GM19035 (cell line): ENCODE results near the gene MIB2.
A peak's percentile ranks its signal among the peaks of the same experiment; 100 is the strongest.

Source experiments
- ATAC-seq: cut with Tn5 transposase; IDR thresholded peaks from one replicate; pipeline ENCODE4 v1.9.1; 2021; ENCODE audit not compliant: unreplicated experiment

MIB2 gene

DNA sequence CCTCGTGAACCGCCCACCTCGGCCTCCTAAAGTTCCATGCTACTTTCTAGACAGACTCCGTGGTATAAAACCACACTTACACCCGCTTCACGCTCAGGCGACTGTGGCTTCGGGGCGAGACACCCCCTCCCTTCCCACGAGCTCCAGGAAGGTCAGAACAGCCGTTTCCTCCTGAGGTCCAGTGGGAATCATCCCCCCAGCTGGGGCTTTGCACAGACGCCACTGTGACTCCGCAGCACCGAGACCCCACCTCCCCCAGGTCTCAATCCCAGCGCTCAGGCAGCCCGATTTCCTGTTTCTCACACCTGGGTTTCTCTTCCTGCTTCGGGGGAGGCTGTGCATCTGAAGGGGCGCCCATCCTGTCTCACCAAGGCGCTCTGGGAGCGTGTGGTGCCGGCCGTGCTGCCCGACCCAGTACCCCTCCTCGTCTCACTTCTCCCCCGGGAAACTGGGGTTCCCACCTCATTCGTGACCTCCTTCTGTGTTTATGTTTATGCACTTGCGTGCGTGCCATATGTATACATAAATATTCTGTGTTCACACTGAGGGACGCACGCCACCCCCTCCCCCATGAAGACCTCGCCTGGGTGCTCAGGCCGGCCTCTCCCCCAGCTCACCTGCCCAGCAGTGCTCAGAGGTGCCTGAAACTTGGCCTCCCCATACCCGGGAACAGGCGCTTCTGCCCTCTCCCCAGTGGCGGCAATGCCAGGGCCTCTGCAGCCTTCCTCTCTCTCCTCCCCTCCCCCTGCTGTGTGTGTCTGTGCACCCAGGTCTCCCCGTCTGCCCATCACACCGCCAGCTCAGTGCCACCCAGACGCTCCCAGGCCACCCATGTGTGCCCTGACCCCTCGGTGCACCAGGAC lies 62.6 kb downstream of the MIB2 start:
- peak; percentile 64 for ATAC-seq

DNA sequence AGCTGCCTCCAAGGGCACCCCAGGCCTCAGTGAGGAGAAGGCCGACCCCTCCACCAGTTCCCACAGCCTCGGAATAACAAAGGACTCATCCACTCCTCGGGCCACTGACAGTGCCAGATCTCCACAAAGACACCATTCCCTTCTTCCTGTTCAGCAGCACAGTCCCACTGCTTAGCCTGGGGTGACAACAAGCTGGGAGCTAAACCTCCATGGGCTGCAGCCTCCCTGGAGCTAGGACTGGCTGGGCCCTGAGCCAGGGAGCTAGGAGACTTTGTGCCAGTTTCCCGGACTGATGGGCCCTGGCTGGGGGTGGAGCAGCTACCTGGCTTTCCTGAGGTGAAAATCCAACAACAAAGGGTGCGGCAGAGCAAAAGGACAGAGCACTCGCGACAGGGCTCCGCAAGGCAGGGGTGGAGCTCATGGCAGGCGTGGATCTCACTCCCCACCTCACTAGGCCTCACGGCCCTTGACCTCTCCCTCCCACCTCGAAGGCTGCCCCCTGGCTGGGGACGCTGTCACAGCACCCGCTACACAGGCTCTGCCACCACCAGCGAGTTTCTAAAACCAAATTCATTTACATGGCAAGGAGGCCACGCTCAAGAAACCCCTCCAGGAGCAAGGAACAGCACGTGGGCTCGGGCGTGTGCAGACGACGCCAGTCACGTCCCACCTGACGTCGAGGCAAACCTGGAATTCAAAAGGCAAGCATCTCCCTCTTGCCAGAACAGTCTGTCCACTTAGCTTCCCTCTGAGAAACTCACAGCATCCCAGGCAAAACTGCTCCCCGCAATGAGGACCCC lies 63.5 kb downstream of the MIB2 start:
- ATAC-seq = no peak
